HepG2 (cell line): ENCODE measurements around the gene DLAT. TPM values are rescaled to one million over a fixed set of nuclear protein-coding genes. Genes with fewer than 3 reads are reported as not detected.

Source experiments
- REPIN1 ChIP-seq: sonication (generic); formaldehyde crosslinking; IDR thresholded peaks from 2 replicates; pipeline ENCODE4 v1.8.0; 2022; ENCODE audit warnings: missing genetic modification reagents, low read depth, mild to moderate bottlenecking, borderline replicate concordance
- ZNF17 ChIP-seq: sonication (generic); formaldehyde crosslinking; IDR thresholded peaks from 2 replicates; pipeline ENCODE4 v1.5.0; 2020; ENCODE audit warnings: mild to moderate bottlenecking, missing genetic modification reagents
- ZNF205 ChIP-seq: IDR thresholded peaks from 2 replicates; pipeline ENCODE4 v1.6.1; 2018; ENCODE audit warnings: missing biosample characterization, missing genetic modification reagents
- ZNF234 ChIP-seq: sonication (generic); formaldehyde crosslinking; conservative IDR thresholded peaks from 2 replicates; pipeline ENCODE4 v1.5.1; 2020; ENCODE audit warnings: mild to moderate bottlenecking, missing genetic modification reagents
- ZNF431 ChIP-seq: sonication (generic); formaldehyde crosslinking; IDR thresholded peaks from 2 replicates; pipeline ENCODE4 v1.9.0; 2022; ENCODE audit warnings: missing genetic modification reagents, low read depth, mild to moderate bottlenecking, borderline replicate concordance
- polyA plus RNA-seq, 8 experiments: library from polyadenylated mRNA; depleted of rRNA in 3 of 8; stranded (reverse) in 7 of 8; unstranded in 1 of 8; fragments of >200 nt; fragmentation: Illumina TruSeq in 4 of 8; extraction: Trizol in 4 of 8; gene quantifications; 2 replicates each; pipeline versions ENCODE4 v1.2.1 to v1.2.3, GENCODE V29; 2011 to 2016; ENCODE audit warnings: low read depth in 4 of 8, missing spikeins in 1 of 8, mixed read lengths in 1 of 8; ENCODE audit not compliant: insufficient read depth in 1 of 8
- total RNA-seq, 5 experiments: library from RNA; depleted of rRNA; stranded (reverse); fragments of >200 nt; fragmentation: Illumina TruSeq; extraction: Trizol; gene quantifications; 2 replicates each; pipeline ENCODE4 v1.2.3, GENCODE V29; 2016; ENCODE audit warnings: low read depth in 1 of 5
- TF ChIP-seq, protein P1 (sequence below): sonication (generic); formaldehyde crosslinking; IDR thresholded peaks from 2 replicates; pipeline ENCODE4 v1.5.1; 2020; ENCODE audit warnings: mild to moderate bottlenecking, missing genetic modification reagents, borderline replicate concordance
- TF ChIP-seq, protein P2 (sequence below): IDR thresholded peaks from 2 replicates; pipeline ENCODE4 v1.6.1; 2018; ENCODE audit warnings: missing genetic modification reagents
- TF ChIP-seq, protein P3 (sequence below), 2 experiments: sonication (generic) in 1 of 2; formaldehyde crosslinking in 1 of 2; IDR thresholded peaks; 2 replicates each; pipeline versions ENCODE4 v1.4.0 to v1.6.1; 2018 to 2020; ENCODE audit warnings: missing genetic modification reagents in 2 of 2, borderline replicate concordance in 1 of 2, low read depth in 1 of 2, mild to moderate bottlenecking in 1 of 2, missing biosample characterization in 1 of 2

DLAT gene
- total and polyA plus RNA-seq, 2 of the 13 experiments (the other 11 are each of a cell fraction or from before 2014, with no cell fraction given), result 26.4 to 62.2 TPM

DNA sequence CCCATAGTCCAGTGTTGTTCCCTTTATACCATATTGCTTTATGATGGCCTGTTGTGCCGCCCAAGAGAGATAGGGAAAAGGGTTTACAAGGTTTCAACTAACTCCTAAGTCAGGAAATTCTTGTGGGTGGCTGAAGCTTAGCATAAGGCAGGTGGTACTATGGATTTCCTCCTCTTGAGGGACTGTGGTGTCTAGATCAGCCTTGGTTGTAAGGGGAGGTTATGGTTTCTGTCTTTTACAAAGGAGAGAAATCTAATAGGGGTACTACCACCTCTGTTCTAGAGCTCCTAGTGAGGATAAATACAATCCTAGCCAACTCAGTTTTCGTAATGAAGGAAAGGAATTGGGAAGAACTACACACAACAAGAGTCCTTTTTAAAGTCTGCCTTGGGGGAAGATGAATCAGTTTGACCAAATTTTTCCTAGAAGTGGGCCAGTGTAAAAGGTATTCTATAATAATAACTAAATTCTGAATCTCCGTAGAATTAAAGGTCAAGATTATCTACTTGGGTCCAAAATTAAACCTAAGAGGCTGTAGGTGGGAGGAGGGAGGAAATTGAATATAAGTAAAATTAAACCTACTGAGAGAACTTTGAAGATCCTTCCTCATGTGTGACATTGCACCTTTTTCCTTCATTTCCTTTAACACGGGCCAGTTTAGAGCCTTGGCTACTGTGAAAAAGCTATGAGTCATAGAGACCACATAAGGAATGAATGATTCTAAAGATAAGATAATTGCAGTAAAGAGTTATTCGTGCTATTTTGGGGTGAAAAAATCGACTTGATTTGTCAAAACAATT lies 17.2 kb downstream of the DLAT start (continued):
- TF ChIP-seq, protein P1, sequence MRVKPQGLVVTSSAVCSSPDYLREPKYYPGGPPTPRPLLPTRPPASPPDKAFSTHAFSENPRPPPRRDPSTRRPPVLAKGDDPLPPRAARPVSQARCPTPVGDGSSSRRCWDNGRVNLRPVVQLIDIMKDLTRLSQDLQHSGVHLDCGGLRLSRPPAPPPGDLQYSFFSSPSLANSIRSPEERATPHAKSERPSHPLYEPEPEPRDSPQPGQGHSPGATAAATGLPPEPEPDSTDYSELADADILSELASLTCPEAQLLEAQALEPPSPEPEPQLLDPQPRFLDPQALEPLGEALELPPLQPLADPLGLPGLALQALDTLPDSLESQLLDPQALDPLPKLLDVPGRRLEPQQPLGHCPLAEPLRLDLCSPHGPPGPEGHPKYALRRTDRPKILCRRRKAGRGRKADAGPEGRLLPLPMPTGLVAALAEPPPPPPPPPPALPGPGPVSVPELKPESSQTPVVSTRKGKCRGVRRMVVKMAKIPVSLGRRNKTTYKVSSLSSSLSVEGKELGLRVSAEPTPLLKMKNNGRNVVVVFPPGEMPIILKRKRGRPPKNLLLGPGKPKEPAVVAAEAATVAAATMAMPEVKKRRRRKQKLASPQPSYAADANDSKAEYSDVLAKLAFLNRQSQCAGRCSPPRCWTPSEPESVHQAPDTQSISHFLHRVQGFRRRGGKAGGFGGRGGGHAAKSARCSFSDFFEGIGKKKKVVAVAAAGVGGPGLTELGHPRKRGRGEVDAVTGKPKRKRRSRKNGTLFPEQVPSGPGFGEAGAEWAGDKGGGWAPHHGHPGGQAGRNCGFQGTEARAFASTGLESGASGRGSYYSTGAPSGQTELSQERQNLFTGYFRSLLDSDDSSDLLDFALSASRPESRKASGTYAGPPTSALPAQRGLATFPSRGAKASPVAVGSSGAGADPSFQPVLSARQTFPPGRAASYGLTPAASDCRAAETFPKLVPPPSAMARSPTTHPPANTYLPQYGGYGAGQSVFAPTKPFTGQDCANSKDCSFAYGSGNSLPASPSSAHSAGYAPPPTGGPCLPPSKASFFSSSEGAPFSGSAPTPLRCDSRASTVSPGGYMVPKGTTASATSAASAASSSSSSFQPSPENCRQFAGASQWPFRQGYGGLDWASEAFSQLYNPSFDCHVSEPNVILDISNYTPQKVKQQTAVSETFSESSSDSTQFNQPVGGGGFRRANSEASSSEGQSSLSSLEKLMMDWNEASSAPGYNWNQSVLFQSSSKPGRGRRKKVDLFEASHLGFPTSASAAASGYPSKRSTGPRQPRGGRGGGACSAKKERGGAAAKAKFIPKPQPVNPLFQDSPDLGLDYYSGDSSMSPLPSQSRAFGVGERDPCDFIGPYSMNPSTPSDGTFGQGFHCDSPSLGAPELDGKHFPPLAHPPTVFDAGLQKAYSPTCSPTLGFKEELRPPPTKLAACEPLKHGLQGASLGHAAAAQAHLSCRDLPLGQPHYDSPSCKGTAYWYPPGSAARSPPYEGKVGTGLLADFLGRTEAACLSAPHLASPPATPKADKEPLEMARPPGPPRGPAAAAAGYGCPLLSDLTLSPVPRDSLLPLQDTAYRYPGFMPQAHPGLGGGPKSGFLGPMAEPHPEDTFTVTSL, result no peak
- TF ChIP-seq ZNF431 (CRISPR knock-in tag) (no peak), ZNF234 (no peak), ZNF17 (CRISPR knock-in tag) (no peak), REPIN1 (CRISPR knock-in tag) (no peak), ZNF205 (CRISPR knock-in tag) (no peak)
- TF ChIP-seq, protein P2, sequence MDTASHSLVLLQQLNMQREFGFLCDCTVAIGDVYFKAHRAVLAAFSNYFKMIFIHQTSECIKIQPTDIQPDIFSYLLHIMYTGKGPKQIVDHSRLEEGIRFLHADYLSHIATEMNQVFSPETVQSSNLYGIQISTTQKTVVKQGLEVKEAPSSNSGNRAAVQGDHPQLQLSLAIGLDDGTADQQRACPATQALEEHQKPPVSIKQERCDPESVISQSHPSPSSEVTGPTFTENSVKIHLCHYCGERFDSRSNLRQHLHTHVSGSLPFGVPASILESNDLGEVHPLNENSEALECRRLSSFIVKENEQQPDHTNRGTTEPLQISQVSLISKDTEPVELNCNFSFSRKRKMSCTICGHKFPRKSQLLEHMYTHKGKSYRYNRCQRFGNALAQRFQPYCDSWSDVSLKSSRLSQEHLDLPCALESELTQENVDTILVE (CRISPR knock-in tag), result no peak
- TF ChIP-seq, protein P3, sequence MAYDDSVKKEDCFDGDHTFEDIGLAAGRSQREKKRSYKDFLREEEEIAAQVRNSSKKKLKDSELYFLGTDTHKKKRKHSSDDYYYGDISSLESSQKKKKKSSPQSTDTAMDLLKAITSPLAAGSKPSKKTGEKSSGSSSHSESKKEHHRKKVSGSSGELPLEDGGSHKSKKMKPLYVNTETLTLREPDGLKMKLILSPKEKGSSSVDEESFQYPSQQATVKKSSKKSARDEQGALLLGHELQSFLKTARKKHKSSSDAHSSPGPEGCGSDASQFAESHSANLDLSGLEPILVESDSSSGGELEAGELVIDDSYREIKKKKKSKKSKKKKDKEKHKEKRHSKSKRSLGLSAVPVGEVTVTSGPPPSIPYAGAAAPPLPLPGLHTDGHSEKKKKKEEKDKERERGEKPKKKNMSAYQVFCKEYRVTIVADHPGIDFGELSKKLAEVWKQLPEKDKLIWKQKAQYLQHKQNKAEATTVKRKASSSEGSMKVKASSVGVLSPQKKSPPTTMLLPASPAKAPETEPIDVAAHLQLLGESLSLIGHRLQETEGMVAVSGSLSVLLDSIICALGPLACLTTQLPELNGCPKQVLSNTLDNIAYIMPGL (CRISPR knock-in tag; IDR thresholded peaks at IDR 0.05; ENCODE audit: borderline replicate concordance in 1 of 2, low read depth in 1 of 2), result no peak
